Activated naive CD4-positive, alpha-beta T cell treated with anti-CD3 and anti-CD28 coated beads, Interleukin-2, amount 50 U/mL, for 16 hours (primary cell): Measurements from ENCODE around the gene AKNAD1.

ENCODE experiments used
- DNase-seq: peaks from one replicate; pipeline ENCODE4 v3.0.0-alpha.2; 2020

Gene AKNAD1

GRCh38 chr1:108779455-108779854 is 77.4 kb downstream of the AKNAD1 start:
- DNase-seq, result no peak

- DNase-seq, result no peak
Measured at GRCh38 chr1:108777839-108778238, 79.1 kb downstream of the AKNAD1 start.

- DNase-seq, result no peak
Measured at GRCh38 chr1:108767708-108768107, 89.2 kb downstream of the AKNAD1 start.

- no peak for DNase-seq
Measured at GRCh38 chr1:108767115-108767514, 89.8 kb downstream of the AKNAD1 start.
